ENCODE data around the gene ARHGAP12.

GRCh38 chr10:31945392-31945791, 16.8 kb upstream of the ARHGAP12 start:
- TF ChIP-seq KLF10 (tag by site-specific recombination; IDR thresholded peaks at IDR 0.05) = no peak
- no peak for TF ChIP-seq CTCF (tag by site-specific recombination; IDR thresholded peaks at IDR 0.05)
- TF ChIP-seq ZNF707 (tag by site-specific recombination; IDR thresholded peaks at IDR 0.05) = no peak
- no peak for TF ChIP-seq EGR2 (tag by site-specific recombination; IDR thresholded peaks at IDR 0.05; ENCODE audit: low read depth)
- TF ChIP-seq MEIS1 (CRISPR knock-in tag; IDR thresholded peaks at IDR 0.05; ENCODE audit: borderline replicate concordance) = no peak
- no peak for TF ChIP-seq PATZ1 (tag by site-specific recombination; IDR thresholded peaks at IDR 0.05)
- no peak for TF ChIP-seq ZNF239 (tag by site-specific recombination; IDR thresholded peaks at IDR 0.05)
- TF ChIP-seq RBAK (tag by site-specific recombination; IDR thresholded peaks at IDR 0.05) = no peak
